HG03442 (cell line): Measurements from ENCODE around the gene DAO.
"Not testable (repeated sequence)": the region's sequence is repeated elsewhere in the genome, so short reads cannot be mapped to it uniquely, and the experiment has no call there.

Source experiments
- ATAC-seq: cut with Tn5 transposase; IDR thresholded peaks from one replicate; pipeline ENCODE4 v1.9.1; 2021; ENCODE audit warnings: mild to moderate bottlenecking, moderate library complexity; ENCODE audit not compliant: unreplicated experiment

DAO gene

GRCh38 chr12:108879615-108880254 lies at the start of gene DAO:
DAO (plus strand) TSS chr12:108880092; CDS start chr12:108885007, 4,915 bp downstream.
- ATAC-seq = no peak

DNA sequence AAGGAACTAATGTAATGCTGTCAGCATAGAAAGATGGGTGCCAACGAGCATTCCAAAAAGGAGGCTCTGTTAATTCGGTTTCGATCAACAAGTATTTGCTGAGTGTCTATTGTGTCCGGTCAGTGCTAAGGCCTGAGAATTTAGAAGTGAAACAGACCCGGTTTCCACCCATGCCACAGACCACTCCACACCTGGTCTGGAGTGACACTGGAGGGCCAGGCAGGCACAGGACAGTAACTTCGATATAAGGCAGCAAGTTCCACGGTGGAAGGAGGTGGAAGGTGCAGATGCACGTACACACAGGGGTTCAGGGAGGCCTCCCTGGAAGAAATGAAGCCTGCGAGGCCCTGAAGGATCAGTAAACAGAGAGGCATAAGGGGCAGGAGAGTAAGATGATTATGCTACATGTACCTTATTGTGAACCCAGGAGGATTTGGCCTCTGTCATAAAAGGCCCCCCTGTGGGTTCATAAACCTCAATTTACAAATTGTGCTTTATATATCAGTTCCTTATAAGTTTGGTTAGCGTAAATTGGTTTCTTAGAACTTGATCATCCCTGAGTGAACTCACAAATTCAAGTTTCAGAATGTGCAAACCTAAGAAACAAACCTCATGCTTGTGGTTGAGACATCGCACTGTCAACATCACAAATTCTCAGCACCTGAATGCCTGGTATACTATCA lies 48.4 kb upstream of the DAO start:
- ATAC-seq = peak; percentile 67

DNA sequence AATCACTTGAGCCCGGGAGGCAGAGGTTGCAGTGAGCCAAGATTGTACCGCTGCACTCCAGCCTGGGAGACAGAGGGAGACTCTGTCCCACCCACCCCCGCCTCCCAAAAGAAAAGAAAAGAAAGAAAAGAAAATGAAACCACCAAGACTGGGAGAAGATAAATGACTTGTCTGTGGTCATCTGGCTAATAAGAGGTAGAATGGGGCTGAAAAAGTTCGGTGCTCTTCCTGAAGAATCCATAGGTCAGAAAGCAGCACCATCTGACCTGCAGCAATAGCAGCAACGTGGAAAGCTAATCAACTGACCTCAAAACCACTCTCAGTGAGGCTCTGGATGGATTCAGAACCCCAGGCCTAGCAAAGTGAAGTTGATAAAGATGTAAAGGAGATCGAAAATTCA lies 47.7 kb upstream of the DAO start:
- ATAC-seq = no peak

DNA sequence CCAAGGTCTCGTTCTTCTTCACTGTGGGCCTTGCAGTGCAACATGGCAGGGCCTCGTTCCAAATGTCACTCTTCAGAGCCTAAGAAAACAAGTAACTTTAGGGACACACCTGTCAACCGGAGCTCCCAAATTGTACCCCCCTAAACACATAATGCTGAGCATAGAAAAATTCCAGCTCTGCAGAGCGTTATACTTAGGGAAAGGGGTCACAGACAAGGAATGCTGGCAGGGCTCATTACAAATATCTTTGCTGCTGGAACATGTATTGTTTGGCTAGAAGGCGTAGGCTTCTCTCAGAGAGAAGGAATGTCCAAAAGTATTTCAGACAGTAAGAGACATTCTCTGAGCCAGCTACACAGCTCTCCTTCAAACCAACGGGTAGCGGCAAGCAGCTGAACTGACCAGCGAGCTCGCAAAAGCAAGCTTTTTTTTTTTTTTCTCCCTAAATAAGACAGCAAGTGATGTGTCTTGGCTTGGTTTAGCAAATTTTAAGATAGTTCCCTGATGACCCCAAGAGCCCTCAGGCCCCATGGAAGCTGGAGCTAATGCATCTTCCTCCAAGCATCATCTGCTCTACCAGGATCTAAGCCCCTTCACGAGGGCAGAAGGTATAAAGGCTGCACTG lies 47.0 kb upstream of the DAO start:
- ATAC-seq = no peak

DNA sequence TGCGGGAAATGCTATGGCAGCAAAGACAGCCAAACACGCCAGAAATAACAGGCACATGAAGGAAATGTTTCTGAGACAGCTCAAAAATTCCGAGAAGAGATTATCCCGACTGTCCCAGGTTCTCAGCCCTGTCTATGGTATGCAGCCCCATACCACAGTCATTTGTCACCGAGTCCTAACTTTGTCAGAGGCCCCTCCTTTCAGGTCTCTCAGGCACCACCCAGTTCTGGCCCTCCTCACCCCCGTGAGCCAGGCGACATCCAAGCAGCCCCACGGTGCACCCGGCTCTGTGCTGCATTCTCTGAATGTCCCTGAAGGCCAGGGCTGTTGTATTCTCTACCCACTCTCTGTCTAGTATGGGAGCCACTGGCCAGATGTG lies 46.5 kb upstream of the DAO start:
- no peak for ATAC-seq

DNA sequence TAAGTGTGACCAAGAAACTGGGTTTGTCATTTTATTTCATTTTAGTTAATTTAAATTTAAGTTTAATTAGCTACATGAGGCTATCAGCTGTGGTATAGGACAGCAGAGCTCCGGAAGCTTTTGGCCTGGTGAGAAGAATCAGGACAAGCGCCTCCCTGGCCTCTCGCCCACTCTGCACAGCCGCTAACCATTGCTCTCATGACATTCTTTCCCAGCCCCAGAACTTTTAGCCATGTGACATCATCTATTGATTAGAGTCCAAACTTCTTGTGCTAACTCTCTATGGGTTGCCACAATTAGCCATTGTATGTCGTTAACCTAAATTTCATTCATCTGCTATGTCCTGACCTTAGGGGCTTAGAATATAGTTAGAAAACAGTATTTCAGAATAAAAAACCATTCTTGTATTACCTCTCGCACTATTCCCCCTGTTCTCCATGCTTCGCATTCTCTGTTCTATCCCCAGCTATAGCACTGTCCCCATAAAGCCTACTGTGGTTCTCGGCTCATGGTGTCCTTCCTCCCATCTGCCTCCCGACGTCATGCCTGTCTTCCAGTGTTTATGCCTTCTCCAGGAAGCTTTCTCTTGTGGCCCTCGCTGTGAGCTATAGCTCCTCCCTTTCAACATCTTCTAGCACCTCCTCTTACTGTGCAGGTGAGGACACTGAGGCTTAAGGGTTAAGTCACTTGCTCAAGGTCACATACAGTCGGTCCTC lies 46.0 kb upstream of the DAO start:
- ATAC-seq = no peak

DNA sequence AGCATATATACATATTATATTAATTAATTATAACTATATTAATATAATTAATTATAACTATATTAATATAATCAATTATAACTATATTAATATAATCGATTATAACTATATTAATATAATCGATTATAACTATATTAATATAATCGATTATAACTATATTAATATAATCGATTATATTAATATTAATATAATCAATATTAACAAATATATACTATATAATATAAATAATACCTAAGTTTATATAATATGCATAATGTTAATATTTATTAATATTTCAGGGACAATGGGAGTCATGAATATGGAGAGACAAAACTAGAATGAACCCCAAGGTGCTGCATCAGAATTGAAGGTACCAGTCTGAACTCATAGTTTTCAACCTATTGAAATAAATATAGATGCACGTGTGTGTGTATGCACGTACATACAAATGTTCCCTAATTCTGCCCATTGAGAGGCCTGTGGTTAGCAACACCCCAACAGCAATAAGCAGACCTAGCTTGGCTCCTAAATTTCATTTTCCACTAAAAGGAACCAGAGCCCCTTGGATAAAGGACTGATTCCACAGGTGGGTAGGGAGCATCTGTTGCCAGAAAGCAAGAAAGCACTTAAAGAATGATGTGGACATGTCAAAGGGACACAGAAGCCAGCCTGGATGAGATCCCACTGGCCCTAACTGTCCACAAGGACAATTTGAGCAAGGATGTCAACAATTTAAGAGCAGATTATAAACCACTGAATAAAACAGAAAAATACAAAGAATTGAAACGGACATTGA lies 43.8 kb upstream of the DAO start:
- no peak for ATAC-seq

- ATAC-seq = no peak
Measured at GRCh38 chr12:108837239-108837638, 42.7 kb upstream of the DAO start.

DNA sequence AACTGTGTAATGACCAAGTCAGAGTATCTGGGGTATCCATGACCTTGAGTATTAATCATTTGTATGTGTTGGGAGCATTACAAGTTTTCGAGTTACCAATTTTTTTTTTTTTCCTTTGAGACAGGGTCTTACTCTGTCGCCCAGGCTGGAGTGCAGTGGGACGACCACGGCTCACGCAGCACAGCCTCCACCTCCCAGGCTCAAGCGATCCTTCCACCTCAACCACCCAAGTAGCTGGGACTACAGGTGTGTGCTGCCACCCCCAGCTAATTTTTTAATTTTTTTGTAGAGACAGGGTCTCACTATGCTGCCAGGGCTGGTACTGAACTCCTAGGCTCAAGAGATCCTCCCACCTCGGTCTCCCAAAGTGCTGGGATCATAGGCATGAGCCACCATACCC lies 42.2 kb upstream of the DAO start:
- no peak for ATAC-seq

DNA sequence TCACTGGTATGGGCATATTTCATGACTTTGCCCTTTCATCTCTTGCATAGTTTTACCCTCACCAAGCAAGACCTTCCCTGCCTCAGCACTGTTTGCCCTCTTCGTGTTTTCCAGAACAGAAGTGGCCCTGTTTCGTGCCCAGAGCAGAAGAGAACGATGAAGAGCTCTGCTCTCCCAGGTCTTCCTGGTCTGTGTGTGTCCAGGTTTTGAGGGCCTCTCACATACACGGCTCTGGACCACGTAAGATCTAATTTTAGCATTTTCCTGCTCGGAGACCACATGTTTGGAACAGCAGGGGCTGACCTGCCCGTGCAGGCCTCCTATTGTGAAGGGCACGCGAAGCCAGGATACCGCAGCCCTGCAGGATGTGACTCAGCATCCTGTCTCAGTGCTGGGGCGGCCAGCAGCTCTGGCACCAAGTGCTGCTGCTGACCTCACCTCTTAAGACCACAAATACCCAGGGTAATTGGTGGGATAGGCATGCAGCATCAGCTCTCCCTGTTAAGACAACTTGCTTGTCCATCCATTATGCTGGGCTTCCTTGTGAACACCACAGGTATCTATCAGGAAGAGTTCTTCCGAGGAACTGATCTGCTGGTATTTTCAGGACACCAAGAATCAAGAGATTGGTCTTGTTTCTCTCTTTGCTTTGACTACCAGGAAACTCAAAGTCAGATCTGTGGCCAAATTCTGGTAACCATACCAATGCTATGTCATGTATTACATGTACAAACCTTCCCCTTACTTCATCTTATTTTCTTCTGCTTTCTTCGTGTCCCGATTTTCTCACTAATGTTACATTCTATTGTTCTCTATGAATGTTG lies 41.5 kb upstream of the DAO start:
- peak; percentile 95 for ATAC-seq

DNA sequence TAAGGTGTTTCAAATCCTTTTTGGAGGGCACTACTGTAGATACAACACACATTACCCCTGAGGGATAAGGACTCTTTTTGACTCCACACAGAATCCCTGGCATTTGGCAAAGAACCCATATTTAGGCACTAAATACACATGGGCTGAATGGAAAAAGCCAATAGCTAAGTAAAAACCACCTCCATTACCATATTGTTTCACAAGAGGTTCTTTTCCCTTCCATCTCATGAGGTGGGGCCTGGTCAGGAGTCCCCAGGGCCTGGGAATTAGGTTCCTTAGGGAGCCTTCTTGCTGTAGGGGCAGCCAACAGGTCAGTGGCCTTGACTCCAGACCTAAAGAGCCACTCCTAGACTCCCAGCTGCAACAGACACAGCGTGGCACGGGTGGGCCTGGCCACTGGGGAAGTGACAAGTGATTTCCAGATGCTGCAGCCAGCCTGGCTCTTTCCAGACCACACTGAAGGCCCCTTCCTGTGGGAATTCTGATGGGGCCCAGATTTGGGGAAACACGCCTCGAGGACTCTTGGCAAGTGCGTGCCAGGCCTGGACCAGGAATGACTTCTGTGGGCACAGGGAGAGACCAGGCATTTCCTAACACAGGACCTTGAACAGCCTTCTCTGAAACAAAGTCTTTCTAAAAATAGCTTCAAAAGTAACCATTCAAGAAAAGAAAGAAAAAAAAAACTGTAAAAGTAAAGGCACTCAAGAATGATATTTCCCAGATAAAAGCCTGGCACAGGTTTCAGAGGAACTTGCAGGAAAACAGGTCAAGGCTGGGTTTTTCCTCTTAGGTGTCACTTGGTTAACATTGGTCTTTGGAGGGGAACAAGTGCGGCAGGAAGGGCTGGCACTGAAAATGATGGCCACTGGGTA lies 40.6 kb upstream of the DAO start:
- ATAC-seq = no peak

- no peak for ATAC-seq
Measured at GRCh38 chr12:108839890-108840230, 40.0 kb upstream of the DAO start.

GRCh38 chr12:108840605-108841332 lies 39.1 kb upstream of the DAO start:
- ATAC-seq = no peak

DNA sequence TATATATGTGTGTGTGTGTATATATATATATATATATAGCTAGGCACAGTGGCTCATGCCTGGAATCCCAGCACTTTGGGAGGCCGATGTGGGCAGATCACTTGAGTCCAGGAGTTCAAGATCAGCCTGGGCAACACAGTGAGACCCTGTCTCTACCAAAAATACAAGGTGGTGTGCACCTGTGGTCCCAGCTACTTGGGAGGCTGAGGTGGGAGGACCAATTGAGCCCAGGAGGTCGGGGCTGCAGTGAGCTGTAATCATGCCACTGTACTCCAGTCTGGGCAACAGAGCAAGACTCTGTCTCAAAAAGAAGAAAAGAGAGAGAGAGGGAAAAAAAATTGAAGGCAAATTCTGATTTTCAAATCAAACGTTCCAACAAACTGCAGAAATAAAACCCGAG lies 38.1 kb upstream of the DAO start:
- not testable (repeated sequence) for ATAC-seq

GRCh38 chr12:108842361-108842760 lies 37.5 kb upstream of the DAO start:
- ATAC-seq = no peak

- ATAC-seq = no peak
Measured at GRCh38 chr12:108843187-108843586, 36.7 kb upstream of the DAO start.

GRCh38 chr12:108845696-108846095 lies 34.2 kb upstream of the DAO start:
- ATAC-seq = no peak

GRCh38 chr12:108846290-108846701 lies 33.6 kb upstream of the DAO start:
- ATAC-seq = no peak

GRCh38 chr12:108847705-108848104 lies 32.2 kb upstream of the DAO start:
- no peak for ATAC-seq
